Psoas muscle (tissue), 8 donors: ENCODE measurements around the gene PAX8. TPM values are rescaled to one million over a fixed set of nuclear protein-coding genes. Genes with fewer than 3 reads are reported as not detected.

Source experiments
- ATAC-seq, 4 donors: fragments of 200-7000 bp; cut with Tn5 transposase; one replicate each; pipeline ENCODE4 v1.9.1; 2020; ENCODE audit warnings: moderate library complexity in 3 of 4, mild to moderate bottlenecking in 2 of 4
- DNase-seq, 2 donors: peaks; one replicate each; pipeline ENCODE4 v3.0.0-alpha.2; 2020
- H3K27ac ChIP-seq: fragments of 200-600 bp; one replicate; pipeline ENCODE4 v1.8.0; 2022
- H3K27me3 ChIP-seq, 3 donors: fragments of 200-600 bp in 1 of 3; one replicate each; pipeline versions ENCODE4 v1.6.1 to v1.8.0; 2013 to 2022; ENCODE audit warnings: low read length in 2 of 3, mild to moderate bottlenecking in 2 of 3, moderate library complexity in 1 of 3; ENCODE audit not compliant: insufficient read depth in 3 of 3
- H3K36me3 ChIP-seq, 2 donors: fragments of 200-600 bp in 1 of 2; one replicate each; pipeline versions ENCODE4 v1.6.1 to v1.8.0; 2013 to 2022; ENCODE audit warnings: low read depth in 1 of 2, mild to moderate bottlenecking in 1 of 2, moderate library complexity in 1 of 2; ENCODE audit not compliant: insufficient read depth in 1 of 2
- H3K4me1 ChIP-seq: fragments of 200-600 bp; one replicate; pipeline ENCODE4 v1.8.0; 2022
- H3K4me3 ChIP-seq: fragments of 200-600 bp; one replicate; pipeline ENCODE4 v1.8.0; 2022; ENCODE audit warnings: mild to moderate bottlenecking
- H3K9me3 ChIP-seq: fragments of 200-600 bp; one replicate; pipeline ENCODE4 v1.8.0; 2022
- WGBS, 3 donors: extraction: QIAGEN DNeasy Blood & Tissue Kit; methylation state at CpG; one replicate each; pipeline versions ENCODE4 v1.1.6 to v1.1.7; 2013; 5-methylcytosine and 5-hydroxymethylcytosine counted together
- intact Hi-C, 2 donors: fragments of 100-400 bp; cut with DNase I; formaldehyde crosslinking; loops; one replicate each; pipeline versions ENCODE4 v1.11.0 to v1.14.2; 2022
- polyA plus RNA-seq, 3 donors: library from polyadenylated mRNA; stranded (reverse); fragments of 200-250 nt; gene quantifications; one replicate each; pipeline ENCODE4 v1.2.3, GENCODE V29; 2013
- total RNA-seq, 4 donors: library from RNA; stranded (reverse); fragmentation: NEBNext Ultra II Directional in 2 of 4; extraction: Animal tissue kit (Norgen Biotek cat#: 25700) in 2 of 4; gene quantifications; one replicate each; pipeline versions ENCODE4 v1.2.1 to v1.2.4, GENCODE V29; 2021 to 2023
- TF ChIP-seq, protein P1 (sequence below): fragments of 200-600 bp; IDR thresholded peaks from one replicate; pipeline ENCODE4 v1.8.0; 2022; ENCODE audit warnings: antibody characterized with exemption
- donor health status: healthy with polysubstance abuse.
- donor health status: DM: no; HTN: no; CAD: no; lungs with moderate emphysema.
- donor health status: Bipolar disorder and iron deficiency.
- donor health status: healthy.
- donor health status: DM: yes; HTN: yes; CAD: no.
- donor health status: DM: no; HTN: no; CAD: no.
- donor health status: DM: no; HTN: no; CAD: no.
- donor health status: DM: yes; HTN: yes; CAD: no.

PAX8 gene
- total and polyA plus RNA-seq, 7 donors: 0.12 to 3.1 (median 0.35) TPM; not detected in 1

DNA sequence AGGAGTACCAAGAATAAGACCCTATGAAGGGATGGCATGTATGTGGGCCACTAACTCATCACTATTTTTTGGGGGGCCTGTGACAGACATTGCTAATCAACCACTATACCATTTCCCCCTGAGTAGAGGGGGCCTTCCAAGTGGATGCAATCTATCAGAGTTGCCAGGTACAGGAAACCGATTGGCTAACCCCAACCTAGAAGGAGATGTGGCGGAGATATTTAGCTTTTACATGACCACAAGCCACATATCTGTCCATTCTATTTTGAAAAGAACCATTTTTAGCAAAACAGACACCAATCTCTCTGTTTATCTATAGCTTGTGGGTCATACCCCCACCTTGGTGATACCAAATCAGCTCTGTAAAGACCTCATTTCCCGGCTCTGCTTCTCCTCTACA is 51.0 kb downstream of the PAX8 start:
- WGBS, 3 donors: 88 to 97% (median 95%) methylated on average over 3 of the region's 3 CpGs
- Histone ChIP-seq H3K36me3 (no peaks in the 10 kb centered on the region), H3K9me3 (no peaks in the 10 kb centered on the region), H3K4me3 (no peak overlapping the region), H3K27ac (no peak overlapping the region), H3K4me1 (no peaks in the 10 kb centered on the region), H3K27me3 (no peaks in the 10 kb centered on the region)
- ATAC-seq (no peak), DNase-seq (no peak)
- intact Hi-C loops: no loop called here
- TF ChIP-seq, protein P1, sequence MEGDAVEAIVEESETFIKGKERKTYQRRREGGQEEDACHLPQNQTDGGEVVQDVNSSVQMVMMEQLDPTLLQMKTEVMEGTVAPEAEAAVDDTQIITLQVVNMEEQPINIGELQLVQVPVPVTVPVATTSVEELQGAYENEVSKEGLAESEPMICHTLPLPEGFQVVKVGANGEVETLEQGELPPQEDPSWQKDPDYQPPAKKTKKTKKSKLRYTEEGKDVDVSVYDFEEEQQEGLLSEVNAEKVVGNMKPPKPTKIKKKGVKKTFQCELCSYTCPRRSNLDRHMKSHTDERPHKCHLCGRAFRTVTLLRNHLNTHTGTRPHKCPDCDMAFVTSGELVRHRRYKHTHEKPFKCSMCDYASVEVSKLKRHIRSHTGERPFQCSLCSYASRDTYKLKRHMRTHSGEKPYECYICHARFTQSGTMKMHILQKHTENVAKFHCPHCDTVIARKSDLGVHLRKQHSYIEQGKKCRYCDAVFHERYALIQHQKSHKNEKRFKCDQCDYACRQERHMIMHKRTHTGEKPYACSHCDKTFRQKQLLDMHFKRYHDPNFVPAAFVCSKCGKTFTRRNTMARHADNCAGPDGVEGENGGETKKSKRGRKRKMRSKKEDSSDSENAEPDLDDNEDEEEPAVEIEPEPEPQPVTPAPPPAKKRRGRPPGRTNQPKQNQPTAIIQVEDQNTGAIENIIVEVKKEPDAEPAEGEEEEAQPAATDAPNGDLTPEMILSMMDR: no peak

DNA sequence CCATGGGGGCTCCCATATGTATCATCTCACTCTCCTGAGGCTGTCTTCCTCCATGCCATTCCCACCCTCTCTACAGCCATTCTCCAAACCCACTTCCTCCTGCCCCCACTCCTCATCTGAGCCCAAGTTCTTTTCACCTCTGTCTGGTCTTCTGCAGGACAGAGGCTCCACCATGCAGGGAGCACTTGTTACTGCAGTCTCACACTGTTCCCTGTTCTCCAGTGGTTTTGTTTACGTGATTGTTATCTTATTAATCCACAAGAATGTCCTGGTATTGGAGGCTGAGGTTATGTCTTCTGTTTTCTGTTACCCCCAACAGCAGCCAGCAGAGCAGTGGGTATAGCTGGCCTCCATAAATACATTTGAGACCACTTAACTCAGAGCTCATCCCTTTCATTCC is 51.4 kb downstream of the PAX8 start:
- Histone ChIP-seq H3K27ac (no peak overlapping the region), H3K27me3 (peaks cover 0 to 2% (median 0%) of the 10 kb centered on the region in 3 donors), H3K36me3 (no peaks in the 10 kb centered on the region), H3K4me3 (no peak overlapping the region), H3K9me3 (no peaks in the 10 kb centered on the region), H3K4me1 (no peaks in the 10 kb centered on the region)
- ATAC-seq (no peak), DNase-seq (no peak)
- TF ChIP-seq, protein P1: no peak
- WGBS, 3 donors: 89 to 96% (median 96%) methylated on average over 1 of the region's 1 CpG
- intact Hi-C loops: no loop called here

DNA sequence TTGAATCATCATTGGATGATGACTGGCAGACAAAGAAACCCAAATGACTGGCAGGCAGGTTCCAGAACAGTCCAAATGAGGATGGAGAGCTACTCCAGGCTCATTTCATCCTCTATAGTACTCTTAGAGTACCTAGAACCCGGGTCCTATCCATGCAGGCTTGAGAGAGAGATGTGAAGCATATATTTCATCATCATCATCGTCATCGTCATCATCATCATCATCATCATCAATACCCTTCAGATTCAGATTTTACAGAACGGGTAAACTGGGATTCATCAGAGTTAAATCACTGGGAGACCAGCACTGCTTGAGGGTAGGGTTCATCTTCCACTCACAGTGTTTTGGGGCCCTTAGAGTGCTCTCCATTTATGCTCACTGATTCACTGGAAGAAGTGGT is 52.3 kb downstream of the PAX8 start:
- no peak for DNase-seq
- Histone ChIP-seq H3K27me3 (peaks cover 0 to 2% (median 0%) of the 10 kb centered on the region in 3 donors), H3K9me3 (no peaks in the 10 kb centered on the region), H3K27ac (no peak overlapping the region), H3K4me3 (no peak overlapping the region), H3K4me1 (no peaks in the 10 kb centered on the region), H3K36me3 (no peaks in the 10 kb centered on the region)
- intact Hi-C loops: no loop called here
- WGBS, 3 donors: 76 to 96% (median 89%) methylated on average over 4 of the region's 4 CpGs
- TF ChIP-seq, protein P1: no peak
- ATAC-seq: no peak

DNA sequence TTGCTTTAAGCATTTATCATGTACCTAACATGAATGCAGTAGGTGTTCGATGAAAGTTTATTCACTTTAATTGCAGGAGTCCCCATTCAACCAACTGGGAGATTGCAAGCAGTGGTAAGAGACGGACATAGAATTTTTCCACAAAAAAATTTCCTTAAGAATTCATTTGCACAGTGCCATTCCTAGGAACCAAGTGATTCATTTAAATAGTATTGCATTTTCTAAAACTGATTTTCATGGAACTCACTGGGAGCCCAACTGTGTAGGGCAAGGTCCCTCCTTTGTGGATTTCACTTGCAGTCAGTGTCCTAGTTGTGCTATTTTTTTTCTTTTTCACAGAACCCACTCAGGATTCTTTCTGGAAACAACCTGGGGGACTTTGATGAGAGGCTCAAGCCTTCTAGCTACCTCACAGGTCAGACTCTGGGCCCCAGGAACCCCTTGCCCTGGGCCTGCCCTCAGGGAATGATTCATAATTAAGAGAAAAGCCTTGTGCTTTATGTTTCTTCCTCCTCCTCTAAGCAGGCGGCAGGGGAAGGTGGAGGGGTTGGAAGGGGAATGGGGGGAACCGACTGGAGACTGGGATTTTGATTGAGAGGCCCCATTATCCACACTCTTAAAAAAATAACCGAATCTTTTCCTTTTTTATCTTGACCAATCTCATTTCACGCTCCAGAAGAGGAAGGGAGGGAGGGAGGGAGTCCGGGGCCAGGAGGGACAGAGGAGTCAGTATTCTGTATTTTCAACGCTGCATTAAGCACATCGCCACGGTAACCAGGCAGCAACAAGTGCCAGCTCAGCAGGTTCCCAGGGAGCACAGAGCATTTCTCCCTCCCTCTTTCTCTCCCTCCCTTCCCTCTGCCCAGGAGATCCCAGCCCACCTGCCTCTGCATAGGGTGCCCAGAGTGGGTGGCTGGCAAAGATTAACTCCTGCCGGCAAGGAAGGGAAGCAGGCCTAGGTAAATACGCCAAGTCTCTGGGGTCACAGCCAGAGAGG is 53.2 kb downstream of the PAX8 start:
- ATAC-seq (peak in 1 of 4 donors; percentile 26), DNase-seq (no peak)
- Histone ChIP-seq H3K27ac (no peak overlapping the region), H3K36me3 (no peaks in the 10 kb centered on the region), H3K4me3 (no peak overlapping the region), H3K27me3 (peaks cover 0 to 2% (median 0%) of the 10 kb centered on the region in 3 donors), H3K4me1 (no peaks in the 10 kb centered on the region), H3K9me3 (no peaks in the 10 kb centered on the region)
- intact Hi-C loops: no loop called here
- TF ChIP-seq, protein P1: no peak
- WGBS, 3 donors: 39 to 49% (median 42%) methylated on average over 12 of the region's 12 CpGs
